Stimulated activated CD8-positive, alpha-beta memory T cell treated with anti-CD3 and anti-CD28 coated beads, Interleukin-15, amount 100 ng/mL, for 1 hour (primary cell): Measurements from ENCODE around the gene THAP6.
"Not testable (repeated sequence)": the region's sequence is repeated elsewhere in the genome, so short reads cannot be mapped to it uniquely, and the experiment has no call there.

Experiments used
- DNase-seq: peaks from one replicate; pipeline ENCODE4 v3.0.0-alpha.2; 2020; ENCODE audit warnings: low read depth

THAP6 gene

GRCh38 chr4:75525910-75526309 lies 11.6 kb downstream of the THAP6 start:
- no peak for DNase-seq

DNA sequence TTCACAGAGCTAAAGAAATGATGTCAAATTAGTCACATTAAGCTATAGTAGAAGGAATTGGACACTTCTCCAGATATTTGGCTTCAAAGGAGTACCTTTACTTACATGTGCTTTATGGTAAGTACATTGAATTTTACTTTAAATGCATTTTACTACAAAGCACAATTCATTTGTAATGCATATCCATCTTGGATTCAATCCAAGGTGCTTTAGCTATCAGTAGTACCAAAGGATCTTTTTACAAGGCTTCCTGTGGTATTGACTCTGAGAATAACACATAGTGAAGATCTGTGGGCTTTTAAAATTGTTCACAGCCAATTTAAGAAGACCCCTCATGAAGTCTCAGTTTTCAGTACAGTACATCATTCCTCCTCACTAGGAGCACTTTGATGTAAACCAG lies 13.2 kb downstream of the THAP6 start:
- no peak for DNase-seq

GRCh38 chr4:75530556-75531322 lies 16.5 kb downstream of the THAP6 start:
- no peak for DNase-seq

DNA sequence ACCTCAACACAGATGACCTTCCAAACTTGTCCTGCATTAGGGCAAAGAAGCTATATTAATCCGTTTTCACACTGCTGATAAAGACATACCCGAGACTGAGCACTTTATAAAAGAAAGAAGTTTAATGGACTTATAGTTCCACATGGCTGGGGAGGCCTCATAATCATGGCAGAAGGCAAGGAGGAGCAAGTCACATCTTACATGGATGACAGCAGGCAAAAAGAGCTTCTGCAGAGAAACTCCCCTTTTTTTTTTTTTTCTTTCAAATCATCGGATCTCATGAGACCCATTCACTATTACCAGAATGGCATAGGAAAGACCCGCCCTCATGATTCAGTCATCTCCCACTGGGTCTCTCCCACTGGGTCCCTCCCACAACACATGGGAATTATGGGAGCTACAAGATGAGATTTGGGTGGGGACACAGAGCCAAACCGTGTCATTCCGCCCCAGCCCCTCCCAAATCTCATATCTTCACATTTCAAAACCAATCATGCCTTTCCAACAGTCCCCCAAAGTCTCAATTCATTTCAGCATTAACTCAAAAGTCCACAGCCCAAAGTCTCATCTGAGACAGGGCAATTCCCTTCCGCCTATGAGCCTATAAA lies 17.4 kb downstream of the THAP6 start:
- DNase-seq = not testable (repeated sequence)

- not testable (repeated sequence) for DNase-seq
Measured at GRCh38 chr4:75533339-75533887, 19.1 kb downstream of the THAP6 start.

GRCh38 chr4:75533926-75534325 lies 19.7 kb downstream of the THAP6 start:
- not testable (repeated sequence) for DNase-seq

DNA sequence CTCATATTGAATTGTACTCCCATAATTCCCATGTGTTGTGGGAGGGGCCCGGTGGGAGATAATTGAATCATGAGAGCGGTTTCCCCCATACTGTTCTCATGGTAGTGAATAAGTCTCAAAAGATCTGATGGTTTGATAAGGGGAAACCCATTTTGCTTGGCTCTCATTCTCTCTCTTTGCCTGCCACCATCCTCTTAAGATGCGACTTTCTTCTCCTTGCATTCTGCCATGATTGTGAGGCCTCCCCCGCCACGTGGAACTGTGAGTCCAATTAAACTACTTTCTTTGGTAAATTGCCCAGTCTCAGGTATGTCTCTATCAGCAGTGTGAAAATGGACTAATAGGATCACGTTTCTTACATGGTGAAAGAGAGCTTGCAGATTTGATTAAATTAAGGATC lies 23.0 kb downstream of the THAP6 start:
- not testable (repeated sequence) for DNase-seq

DNA sequence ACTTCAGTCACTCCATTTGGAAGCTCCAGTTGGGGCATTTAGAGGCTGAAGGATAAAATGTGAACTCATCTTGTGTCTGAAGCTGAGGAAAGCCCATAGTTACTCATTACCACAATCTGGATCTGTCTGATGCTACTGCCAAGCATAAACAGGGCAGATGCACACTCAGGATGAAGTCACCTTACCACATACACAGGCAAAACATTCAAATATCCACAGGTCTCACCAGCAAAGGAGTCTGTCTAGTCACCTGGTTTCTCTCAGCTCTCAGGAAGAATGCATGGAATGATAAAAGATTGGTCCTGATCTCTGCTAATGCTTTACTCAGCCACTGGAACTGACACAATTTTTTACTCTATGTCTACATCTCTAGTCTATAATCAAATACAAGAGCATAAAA lies 28.6 kb downstream of the THAP6 start:
- no peak for DNase-seq

- DNase-seq = not testable (repeated sequence)
Measured at GRCh38 chr4:75544220-75544619, 29.9 kb downstream of the THAP6 start.

DNA sequence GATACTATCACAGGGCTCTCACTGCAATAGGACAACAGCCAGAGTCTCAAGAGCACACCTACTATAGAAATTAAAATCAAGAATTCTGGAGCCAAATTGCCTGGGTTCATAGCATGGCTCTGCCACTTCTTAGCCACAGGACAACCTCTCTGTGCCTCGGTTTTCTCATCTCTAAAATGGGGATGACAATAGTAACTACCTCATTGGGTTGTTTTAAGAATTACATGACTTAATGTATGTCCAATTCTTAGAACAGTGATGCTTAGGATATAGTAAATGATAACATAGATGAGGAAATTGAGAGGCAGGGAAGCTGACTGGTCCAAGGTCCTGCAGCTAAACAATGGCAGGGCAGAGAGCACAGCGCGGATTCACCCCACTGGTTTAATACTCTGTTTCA lies 30.6 kb downstream of the THAP6 start:
- DNase-seq = no peak

DNA sequence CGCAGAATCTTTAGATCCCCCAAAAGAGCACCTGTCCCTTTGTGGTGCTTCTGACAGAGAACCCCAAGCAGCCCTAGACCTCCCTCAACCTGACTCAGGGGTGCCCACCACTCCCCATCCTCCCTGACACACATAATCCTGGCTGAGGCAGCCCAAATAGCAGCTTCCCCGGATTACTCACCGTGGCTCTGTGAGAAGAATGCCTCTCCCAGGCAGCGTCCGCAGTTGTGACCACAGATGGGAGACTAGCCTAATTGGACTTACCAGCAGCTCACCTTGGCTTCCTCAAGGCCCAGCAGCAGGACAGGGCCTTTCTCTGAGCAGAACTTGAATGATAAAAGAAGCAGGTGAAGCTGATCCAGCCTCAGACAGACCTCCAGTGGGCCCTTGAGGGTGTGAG lies 31.3 kb downstream of the THAP6 start:
- no peak for DNase-seq

DNA sequence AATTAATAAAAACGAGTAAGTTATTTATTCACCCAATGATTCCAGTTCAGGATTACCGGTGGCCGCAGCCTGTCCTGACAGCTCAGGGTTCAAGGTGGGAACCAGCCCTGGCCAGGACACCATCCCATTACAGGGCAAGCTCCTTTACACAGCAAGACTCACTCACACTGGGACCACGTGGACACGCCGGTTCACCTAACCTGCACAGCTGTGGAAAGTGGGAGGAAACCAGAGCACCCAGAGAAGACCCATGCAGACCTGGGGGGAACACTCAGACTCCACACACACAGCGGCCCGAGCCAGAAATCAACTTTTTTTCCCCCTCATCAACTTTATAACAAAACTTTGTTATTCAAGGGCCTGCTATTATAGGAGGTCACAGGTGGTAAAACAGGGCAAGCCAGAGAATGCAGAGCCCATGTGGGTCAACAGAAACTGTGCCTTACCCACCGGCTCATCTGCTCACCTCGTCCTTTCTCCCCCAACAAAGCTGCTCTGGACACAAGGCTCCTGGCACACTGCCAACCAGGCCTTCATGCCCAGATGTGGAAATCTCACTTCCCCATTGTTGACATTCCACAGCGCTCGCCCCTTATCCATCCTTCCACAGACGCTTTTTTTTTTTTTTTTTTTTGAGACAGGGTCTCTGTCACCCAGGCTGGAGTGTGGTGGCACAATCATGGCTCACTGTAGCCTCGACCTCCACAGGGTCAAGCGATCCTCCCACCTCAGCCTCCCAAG lies 33.5 kb downstream of the THAP6 start:
- no peak for DNase-seq

GRCh38 chr4:75549019-75549418 lies 34.7 kb downstream of the THAP6 start:
- DNase-seq = no peak

GRCh38 chr4:75552452-75552851 lies 38.2 kb downstream of the THAP6 start:
- no peak for DNase-seq

GRCh38 chr4:75555294-75556164 lies 41.3 kb downstream of the THAP6 start, which contains the start of gene ODAPH:
Gene ODAPH (plus strand): TSS chr4:75556066. CDS start chr4:75556083, 17 bp downstream.
- no peak for DNase-seq

DNA sequence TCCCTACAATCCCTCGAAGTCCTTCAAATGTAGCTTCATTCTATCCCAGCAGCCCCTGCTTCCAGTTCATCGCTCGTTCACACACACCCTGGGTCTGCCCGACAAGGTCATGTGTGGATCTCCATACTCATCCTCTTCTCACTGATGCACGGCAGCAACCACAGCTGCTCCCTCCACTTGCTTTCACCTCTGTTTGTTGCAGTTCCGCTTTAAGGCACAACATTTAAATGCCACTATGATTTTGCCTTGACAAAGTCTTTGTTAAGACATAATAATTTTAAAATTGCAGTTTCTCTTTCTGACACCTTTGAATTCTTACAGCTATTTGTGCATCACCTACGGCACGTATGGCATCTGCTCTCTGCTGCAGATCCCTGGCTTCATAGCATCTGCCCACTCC lies 43.4 kb downstream of the THAP6 start:
- no peak for DNase-seq

DNA sequence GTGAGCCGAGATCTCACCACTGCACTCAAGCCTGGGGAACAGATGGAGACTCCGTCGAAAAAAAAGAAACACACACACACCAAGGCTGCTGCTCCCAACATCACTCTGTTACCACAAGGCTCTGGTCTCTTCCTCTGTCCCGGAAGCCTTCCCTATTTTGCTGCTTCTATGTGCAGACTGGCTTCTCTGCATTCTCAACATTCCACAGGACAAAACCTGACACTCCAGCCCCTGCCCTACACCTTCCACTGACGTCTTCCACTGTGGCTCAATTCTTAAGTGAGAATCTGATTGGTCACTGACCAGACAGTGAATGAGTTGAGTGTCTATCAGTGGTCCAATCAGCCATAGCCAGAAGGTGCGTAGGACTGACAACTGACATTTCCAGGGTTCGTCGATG lies 47.5 kb downstream of the THAP6 start:
- DNase-seq = no peak

GRCh38 chr4:75564023-75564422 lies 49.8 kb downstream of the THAP6 start:
- DNase-seq = no peak

GRCh38 chr4:75565481-75565880 lies 51.2 kb downstream of the THAP6 start:
- no peak for DNase-seq

- no peak for DNase-seq
Measured at GRCh38 chr4:75566911-75567310, 52.6 kb downstream of the THAP6 start.

DNA sequence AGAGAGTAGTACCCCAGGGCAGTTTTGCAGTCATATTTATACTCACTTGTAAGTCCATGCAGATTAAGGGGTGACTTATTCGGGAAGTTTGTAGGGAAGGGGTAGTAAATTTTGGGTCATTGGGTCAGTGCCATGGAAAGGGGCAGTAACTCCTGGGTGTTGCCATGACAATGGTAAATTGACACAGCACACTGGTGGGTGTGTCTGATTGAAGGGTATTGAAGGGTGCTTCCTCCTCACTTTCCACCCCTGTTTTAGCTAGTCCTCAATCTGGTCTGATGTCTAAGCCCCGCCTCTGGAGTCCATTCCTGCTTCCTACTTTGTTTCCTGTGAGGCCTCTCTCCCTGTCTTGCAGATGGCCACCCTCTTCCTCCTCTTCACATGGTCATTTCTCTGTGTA lies 53.5 kb downstream of the THAP6 start:
- no peak for DNase-seq
